Panc1 (cell line): ENCODE data around the gene PCTP.

Source experiments
- POLR2AphosphoS5 ChIP-seq: IDR thresholded peaks from 2 replicates; pipeline ENCODE4 v1.6.1; 2012; ENCODE audit warnings: mild to moderate bottlenecking, low read depth, low read length, moderate library complexity
- SIN3A ChIP-seq: IDR thresholded peaks from 2 replicates; pipeline ENCODE4 v1.6.1; 2012; ENCODE audit warnings: low read depth, mild to moderate bottlenecking, low read length, moderate library complexity, borderline replicate concordance; ENCODE audit not compliant: insufficient read depth
- TF ChIP-seq, protein P1 (sequence below): fragments of 450-650 bp; IDR thresholded peaks from 2 replicates; pipeline ENCODE4 v1.5.1; 2017; ENCODE audit warnings: mild to moderate bottlenecking
- TF ChIP-seq, protein P2 (sequence below), 2 experiments: IDR thresholded peaks; 2 replicates each; pipeline ENCODE4 v1.6.1; 2011 to 2012; ENCODE audit warnings: low read depth in 2 of 2, control low read depth in 1 of 2, low read length in 1 of 2, mild to moderate bottlenecking in 1 of 2, moderate library complexity in 1 of 2; ENCODE audit not compliant: insufficient read depth in 1 of 2

DNA sequence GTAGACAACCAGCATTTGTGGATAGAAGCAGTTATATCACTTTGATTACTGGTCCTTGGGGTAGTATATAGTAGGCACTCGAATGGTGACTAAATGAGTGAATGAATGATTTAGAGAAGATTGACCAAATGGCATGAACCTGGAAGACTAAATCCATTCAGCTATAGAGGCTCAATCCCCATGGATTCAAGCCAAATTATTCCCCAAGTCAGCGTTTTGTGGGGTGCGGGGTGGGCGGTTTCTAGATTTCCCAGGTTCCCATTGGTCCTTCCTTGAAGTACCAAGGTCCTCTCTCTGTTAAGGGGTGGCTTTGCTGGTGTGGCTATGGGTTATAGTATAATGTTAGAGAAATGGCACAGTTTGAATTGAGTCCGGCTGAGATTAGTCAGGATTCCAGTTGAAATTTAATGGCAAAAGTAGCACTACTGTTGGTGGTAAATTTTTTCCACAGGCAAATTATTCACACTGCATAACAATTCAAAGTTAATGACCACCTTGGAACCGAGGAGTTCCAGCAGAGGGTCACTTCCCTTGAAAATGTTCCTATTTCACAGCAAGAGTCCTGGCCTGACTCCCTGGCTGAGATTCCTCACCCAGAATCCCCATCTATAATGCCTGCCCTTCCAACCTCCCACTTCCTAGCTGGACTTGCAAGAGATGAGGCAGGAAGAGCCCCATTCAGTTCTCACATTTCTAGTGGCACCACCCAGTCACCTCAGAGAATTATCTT, 27.7 kb downstream of the PCTP start:
- TF ChIP-seq, protein P1, sequence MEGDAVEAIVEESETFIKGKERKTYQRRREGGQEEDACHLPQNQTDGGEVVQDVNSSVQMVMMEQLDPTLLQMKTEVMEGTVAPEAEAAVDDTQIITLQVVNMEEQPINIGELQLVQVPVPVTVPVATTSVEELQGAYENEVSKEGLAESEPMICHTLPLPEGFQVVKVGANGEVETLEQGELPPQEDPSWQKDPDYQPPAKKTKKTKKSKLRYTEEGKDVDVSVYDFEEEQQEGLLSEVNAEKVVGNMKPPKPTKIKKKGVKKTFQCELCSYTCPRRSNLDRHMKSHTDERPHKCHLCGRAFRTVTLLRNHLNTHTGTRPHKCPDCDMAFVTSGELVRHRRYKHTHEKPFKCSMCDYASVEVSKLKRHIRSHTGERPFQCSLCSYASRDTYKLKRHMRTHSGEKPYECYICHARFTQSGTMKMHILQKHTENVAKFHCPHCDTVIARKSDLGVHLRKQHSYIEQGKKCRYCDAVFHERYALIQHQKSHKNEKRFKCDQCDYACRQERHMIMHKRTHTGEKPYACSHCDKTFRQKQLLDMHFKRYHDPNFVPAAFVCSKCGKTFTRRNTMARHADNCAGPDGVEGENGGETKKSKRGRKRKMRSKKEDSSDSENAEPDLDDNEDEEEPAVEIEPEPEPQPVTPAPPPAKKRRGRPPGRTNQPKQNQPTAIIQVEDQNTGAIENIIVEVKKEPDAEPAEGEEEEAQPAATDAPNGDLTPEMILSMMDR = no peak
- TF ChIP-seq, protein P2, sequence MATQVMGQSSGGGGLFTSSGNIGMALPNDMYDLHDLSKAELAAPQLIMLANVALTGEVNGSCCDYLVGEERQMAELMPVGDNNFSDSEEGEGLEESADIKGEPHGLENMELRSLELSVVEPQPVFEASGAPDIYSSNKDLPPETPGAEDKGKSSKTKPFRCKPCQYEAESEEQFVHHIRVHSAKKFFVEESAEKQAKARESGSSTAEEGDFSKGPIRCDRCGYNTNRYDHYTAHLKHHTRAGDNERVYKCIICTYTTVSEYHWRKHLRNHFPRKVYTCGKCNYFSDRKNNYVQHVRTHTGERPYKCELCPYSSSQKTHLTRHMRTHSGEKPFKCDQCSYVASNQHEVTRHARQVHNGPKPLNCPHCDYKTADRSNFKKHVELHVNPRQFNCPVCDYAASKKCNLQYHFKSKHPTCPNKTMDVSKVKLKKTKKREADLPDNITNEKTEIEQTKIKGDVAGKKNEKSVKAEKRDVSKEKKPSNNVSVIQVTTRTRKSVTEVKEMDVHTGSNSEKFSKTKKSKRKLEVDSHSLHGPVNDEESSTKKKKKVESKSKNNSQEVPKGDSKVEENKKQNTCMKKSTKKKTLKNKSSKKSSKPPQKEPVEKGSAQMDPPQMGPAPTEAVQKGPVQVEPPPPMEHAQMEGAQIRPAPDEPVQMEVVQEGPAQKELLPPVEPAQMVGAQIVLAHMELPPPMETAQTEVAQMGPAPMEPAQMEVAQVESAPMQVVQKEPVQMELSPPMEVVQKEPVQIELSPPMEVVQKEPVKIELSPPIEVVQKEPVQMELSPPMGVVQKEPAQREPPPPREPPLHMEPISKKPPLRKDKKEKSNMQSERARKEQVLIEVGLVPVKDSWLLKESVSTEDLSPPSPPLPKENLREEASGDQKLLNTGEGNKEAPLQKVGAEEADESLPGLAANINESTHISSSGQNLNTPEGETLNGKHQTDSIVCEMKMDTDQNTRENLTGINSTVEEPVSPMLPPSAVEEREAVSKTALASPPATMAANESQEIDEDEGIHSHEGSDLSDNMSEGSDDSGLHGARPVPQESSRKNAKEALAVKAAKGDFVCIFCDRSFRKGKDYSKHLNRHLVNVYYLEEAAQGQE (IDR thresholded peaks at IDR 0.05; ENCODE audit: insufficient read depth in 1 of 2, low read depth in 2 of 2, low read length in 1 of 2) = no peak
- no peak for TF ChIP-seq SIN3A
- no peak for TF ChIP-seq POLR2AphosphoS5
